ENCODE data around the gene FUZ.

- TF ChIP-seq, protein P1, sequence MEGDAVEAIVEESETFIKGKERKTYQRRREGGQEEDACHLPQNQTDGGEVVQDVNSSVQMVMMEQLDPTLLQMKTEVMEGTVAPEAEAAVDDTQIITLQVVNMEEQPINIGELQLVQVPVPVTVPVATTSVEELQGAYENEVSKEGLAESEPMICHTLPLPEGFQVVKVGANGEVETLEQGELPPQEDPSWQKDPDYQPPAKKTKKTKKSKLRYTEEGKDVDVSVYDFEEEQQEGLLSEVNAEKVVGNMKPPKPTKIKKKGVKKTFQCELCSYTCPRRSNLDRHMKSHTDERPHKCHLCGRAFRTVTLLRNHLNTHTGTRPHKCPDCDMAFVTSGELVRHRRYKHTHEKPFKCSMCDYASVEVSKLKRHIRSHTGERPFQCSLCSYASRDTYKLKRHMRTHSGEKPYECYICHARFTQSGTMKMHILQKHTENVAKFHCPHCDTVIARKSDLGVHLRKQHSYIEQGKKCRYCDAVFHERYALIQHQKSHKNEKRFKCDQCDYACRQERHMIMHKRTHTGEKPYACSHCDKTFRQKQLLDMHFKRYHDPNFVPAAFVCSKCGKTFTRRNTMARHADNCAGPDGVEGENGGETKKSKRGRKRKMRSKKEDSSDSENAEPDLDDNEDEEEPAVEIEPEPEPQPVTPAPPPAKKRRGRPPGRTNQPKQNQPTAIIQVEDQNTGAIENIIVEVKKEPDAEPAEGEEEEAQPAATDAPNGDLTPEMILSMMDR (IDR thresholded peaks at IDR 0.05; ENCODE audit: control extremely low read depth in 1 of 3, insufficient read depth in 1 of 3, low read depth in 1 of 3, low read length in 3 of 3) = no peak
- TF ChIP-seq CREB1 (IDR thresholded peaks at IDR 0.05) (no peak), POLR2A (IDR thresholded peaks at IDR 0.05; ENCODE audit: control extremely low read depth in 1 of 2, low read depth in 2 of 2, low read length in 2 of 2) (no peak)
These were observed 17.7 kb upstream of the FUZ start for GRCh38 chr19:49830766-49831165.

All from H1 (cell line).